H1 (cell line): ENCODE data around the gene SLC38A10. TPM values are rescaled to one million over a fixed set of nuclear protein-coding genes. Genes with fewer than 3 reads are reported as not detected.

Experiments used
- SUZ12 ChIP-seq: fragments of 200-600 bp; sonication (generic); IDR thresholded peaks from 2 replicates; pipeline ENCODE4 v1.6.1; 2012; ENCODE audit warnings: mild to moderate bottlenecking, inconsistent platforms, low read length, moderate library complexity, mixed read lengths
- polyA plus RNA-seq, 7 experiments: library from polyadenylated mRNA; depleted of rRNA in 3 of 7; stranded (reverse) in 5 of 7; unstranded in 2 of 7; fragments of >200 nt in 5 of 7; fragments of 200-250 nt in 2 of 7; gene quantifications; 1 replicate in 5 of 7; 2 replicates in 1 of 7; 4 replicates in 1 of 7; pipeline versions ENCODE4 v1.2.1 to v1.2.3, GENCODE V29; 2011 to 2013; ENCODE audit warnings: missing spikeins in 2 of 7, mixed read lengths in 2 of 7
- total RNA-seq: library from RNA; stranded (reverse); fragmentation: NEBNext Ultra II Directional; extraction: Animal tissue kit (Norgen Biotek cat#: 25700); gene quantifications from 2 replicates; pipeline ENCODE4 v1.2.1, GENCODE V29; 2021

Gene SLC38A10
- total and polyA plus RNA-seq, 2 of the 8 experiments (the other 6 are each of a cell fraction or from before 2014, with no cell fraction given), result 26.4 to 41.0 TPM

DNA sequence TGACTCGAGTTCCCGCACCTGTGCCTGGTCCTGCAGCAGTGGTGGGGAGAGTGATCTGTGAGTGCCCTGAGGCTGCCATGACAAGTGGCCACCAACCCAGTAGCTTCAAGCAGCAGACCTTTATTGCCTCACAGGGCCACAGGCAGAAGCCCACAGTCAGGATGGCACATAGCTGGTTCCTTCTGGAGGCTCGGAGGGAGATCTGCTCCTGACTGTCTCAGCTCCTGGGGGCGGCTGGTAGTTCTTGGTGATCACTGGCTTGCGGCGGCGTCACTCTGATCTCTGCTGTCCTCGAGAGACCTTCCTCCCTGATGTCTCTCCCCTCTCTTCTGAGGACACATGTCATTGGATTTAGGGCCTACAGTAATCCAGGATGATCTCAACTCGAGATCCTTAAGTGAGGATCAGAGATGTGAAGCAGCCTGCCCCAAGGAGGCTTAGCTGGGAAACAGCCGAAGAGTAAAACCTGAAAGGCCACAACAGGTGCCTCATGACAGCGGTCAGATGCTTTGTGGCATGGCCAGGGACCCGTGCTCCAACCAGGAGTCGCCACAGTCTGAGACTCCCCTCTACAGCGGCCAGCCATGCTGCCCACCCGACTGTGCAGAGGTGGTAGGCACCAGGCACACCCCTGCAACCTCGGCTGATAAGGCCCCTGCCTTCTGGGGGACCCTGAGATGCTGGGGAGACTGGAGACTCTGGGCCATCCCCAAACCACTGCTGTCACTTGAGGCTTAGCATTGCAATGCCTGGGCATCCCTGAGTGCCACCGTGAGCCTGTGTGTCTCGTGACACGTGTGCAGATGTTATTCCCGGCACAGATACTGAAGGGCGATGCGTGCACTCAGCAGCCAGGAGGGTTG lies 30.0 kb upstream of the SLC38A10 start (continued):
- TF ChIP-seq SUZ12, result no peak
